SK-N-MC (cell line): ENCODE data around the gene ZBTB1.
"Not testable (repeated sequence)": the region's sequence is repeated elsewhere in the genome, so short reads cannot be mapped to it uniquely, and the experiment has no call there.

Experiments used
- DNase-seq: peaks from one replicate; pipeline ENCODE4 v3.0.0-alpha.2; 2011; ENCODE audit warnings: low read depth, low spot score
- H3K27ac ChIP-seq: fragments of 200-600 bp; sonication (generic); 2 replicates; pipeline ENCODE4 v1.5.1; 2016; ENCODE audit warnings: mixed run types
- H3K36me3 ChIP-seq: fragments of 200-600 bp; sonication (generic); 2 replicates; pipeline ENCODE4 v1.6.1; 2017; ENCODE audit warnings: antibody characterized with exemption, low read length, mixed read lengths; ENCODE audit not compliant: insufficient read depth
- H3K4me3 ChIP-seq: fragments of 200-600 bp; sonication (generic); 2 replicates; pipeline ENCODE4 v1.5.1; 2016
- H3K9ac ChIP-seq: fragments of 200-600 bp; sonication (generic); 2 replicates; pipeline ENCODE4 v1.8.0; 2017; ENCODE audit warnings: mixed run types, mixed read lengths; ENCODE audit not compliant: insufficient read length
- H3K9me3 ChIP-seq: fragments of 200-600 bp; sonication (generic); 2 replicates; pipeline ENCODE4 v1.6.1; 2017; ENCODE audit warnings: low read depth, mild to moderate bottlenecking, antibody characterized with exemption, low read length, moderate library complexity, mixed read lengths
- EZH2 ChIP-seq: fragments of 200-600 bp; sonication (generic); IDR thresholded peaks from one replicate; pipeline ENCODE4 v1.6.1; 2017; ENCODE audit warnings: antibody characterized with exemption
- FOXP2 ChIP-seq: optimal IDR thresholded peaks from 2 replicates; pipeline ENCODE3; 2011; ENCODE audit warnings: mild to moderate bottlenecking, moderate library complexity; ENCODE audit not compliant: insufficient read depth; ENCODE audit errors: extremely low read length, control extremely low read depth
- POLR2AphosphoS5 ChIP-seq: IDR thresholded peaks from 2 replicates; pipeline ENCODE4 v1.6.1; 2012; ENCODE audit warnings: mild to moderate bottlenecking, low read depth, low read length, borderline replicate concordance

Gene ZBTB1

DNA sequence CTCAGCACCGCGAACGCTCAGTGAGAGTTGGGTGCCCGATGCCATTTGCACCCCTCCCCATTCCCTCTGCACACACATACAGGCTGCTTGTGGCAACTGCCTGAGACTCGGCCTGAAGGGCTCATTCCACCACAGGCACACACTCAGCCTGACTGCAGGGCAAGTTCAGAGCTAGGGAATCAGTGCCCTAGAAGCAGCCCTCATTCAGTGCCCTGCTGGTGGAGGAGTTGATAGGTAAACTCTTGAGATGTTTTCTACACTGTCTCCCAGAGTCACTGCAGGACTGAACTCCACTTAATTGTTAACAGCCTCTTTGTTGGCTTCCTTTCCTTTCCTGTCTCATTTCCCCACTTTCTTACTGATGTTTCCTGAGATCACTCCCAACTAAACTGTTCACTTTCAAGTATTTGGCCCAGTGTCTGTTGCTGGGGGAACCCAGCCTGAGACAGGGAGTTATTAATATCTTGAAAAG is 62.1 kb downstream of the ZBTB1 start:
- no peak for DNase-seq
- TF ChIP-seq EZH2 (no peak), FOXP2 (no peak), POLR2AphosphoS5 (no peak)
- Histone ChIP-seq H3K36me3 (no peaks in the 10 kb centered on the region), H3K9me3 (no peaks in the 10 kb centered on the region), H3K9ac (no peak overlapping the region), H3K27ac (no peak overlapping the region), H3K4me3 (no peak overlapping the region)

DNA sequence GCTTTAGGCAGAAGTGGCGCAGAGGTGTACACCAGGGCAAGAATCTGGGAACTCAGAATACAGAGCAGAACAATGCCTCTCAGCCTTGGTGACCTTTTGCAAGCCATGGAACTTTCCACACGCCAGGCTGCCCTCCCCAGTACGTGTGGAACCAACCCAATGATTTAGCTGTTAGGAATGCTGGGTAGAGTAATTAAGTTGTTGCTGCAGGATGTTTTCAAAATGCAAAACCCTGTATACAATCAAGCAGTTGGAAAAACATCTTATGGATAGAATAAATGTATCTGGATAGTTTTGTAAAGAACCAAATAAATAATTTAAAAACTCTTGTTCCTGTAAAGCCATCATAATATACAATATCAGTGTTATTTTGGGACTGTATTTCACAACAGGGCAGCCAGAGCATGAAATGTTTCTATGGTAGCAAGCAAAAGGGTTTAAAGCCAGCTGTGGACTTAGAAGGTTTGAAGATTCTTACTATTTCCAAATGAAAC is 64.6 kb downstream of the ZBTB1 start:
- H3K27ac ChIP-seq: no peak overlapping the region
- no peaks in the 10 kb centered on the region for H3K9me3 ChIP-seq
- no peak for DNase-seq
- H3K4me3 ChIP-seq: no peak overlapping the region
- H3K36me3 ChIP-seq: no peaks in the 10 kb centered on the region
- no peak for TF ChIP-seq POLR2AphosphoS5
- no peak for TF ChIP-seq EZH2
- TF ChIP-seq FOXP2: no peak
- H3K9ac ChIP-seq: no peak overlapping the region

DNA sequence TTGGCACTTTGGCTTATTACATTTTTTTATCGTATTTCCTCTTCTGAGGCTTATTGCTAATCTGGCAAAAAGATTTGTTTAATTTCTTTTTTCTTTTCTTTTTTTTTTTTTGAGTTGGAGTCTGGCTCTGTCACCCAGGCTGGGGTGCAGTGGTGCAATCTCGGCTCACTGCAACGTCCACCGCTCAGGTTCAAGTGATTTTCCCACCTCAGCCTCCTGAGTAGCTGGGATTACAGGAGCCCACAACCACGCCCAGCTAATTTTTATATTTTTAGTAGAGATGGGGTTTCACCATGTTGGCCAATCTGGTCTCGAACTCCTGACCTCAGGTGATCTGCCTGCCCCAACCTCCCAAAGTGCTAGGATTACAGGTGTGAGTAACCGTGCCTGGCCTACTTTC is 65.1 kb downstream of the ZBTB1 start:
- not testable (repeated sequence) for DNase-seq, H3K4me3 ChIP-seq, H3K36me3 ChIP-seq, H3K9ac ChIP-seq, H3K9me3 ChIP-seq, H3K27ac ChIP-seq

DNA sequence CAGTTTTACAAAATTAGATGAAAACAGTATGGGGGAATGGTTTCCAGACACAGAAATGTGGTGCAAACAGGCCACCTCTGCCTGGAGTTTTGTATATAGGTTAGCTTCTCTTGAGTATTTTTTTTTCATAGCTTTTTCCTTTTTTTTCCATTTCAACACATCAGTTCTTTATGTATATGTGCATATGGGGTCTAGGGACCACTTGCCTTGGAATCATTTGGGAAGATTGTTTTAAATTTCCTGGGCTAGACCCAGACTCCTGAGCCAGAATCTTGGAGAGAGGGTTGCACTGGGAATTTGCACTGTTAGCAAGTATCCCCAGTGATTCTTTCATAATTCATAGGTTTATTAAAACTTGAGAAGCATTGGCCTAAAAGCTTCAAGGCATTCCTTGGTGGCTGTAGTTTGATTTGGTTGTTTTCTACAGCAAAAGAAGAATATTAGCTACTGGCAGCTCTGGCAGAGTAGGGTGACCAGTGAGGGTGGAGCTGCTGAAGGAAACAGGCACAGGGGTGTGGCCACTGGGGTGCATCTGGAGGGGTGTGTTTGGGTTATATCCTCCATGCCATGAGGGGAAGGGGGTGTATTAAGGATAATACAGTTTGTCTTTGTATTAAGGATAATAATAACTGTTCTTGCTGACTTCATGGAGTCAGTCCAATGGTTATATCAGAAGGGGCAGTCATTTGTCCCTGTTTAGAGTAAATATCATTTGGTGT is 68.0 kb downstream of the ZBTB1 start:
- peak overlapping the region; percentile 81 for H3K27ac ChIP-seq
- peak overlapping the region; percentile 30; the same call in 1 of the 2 replicates for H3K4me3 ChIP-seq
- TF ChIP-seq EZH2 (no peak), FOXP2 (no peak), POLR2AphosphoS5 (no peak)
- no peaks in the 10 kb centered on the region for H3K9me3 ChIP-seq
- H3K9ac ChIP-seq: no peak overlapping the region
- DNase-seq: no peak
- H3K36me3 ChIP-seq: no peaks in the 10 kb centered on the region

DNA sequence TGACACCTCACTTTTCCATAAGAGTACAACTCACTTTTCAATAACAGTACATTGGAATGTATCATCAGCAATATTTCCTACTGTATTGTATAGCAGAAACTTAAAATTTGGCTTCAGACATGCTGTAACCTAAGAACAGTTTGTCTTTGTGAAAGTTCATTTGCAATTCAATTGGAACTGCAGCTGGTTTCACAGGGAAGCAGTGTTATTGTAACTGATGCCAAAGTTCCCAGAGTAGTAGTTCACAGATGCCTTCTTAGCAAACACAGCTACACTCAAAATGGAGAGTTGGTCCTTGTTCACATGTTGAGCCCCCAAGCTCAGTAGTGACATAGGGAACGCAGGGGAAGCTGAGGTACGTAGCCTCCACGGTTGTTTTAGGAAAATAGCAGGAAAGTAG is 68.5 kb downstream of the ZBTB1 start:
- no peak overlapping the region for H3K9ac ChIP-seq
- no peak for TF ChIP-seq EZH2
- TF ChIP-seq POLR2AphosphoS5: no peak
- TF ChIP-seq FOXP2: no peak
- peak overlapping the region; percentile 81 for H3K27ac ChIP-seq
- no peaks in the 10 kb centered on the region for H3K9me3 ChIP-seq
- no peaks in the 10 kb centered on the region for H3K36me3 ChIP-seq
- no peak for DNase-seq
- peak overlapping the region; percentile 30; the same call in 1 of the 2 replicates for H3K4me3 ChIP-seq
